Stimulated activated CD8-positive, alpha-beta memory T cell treated with anti-CD3 and anti-CD28 coated beads, Interleukin-7, amount 100 ng/mL, for 4 hours (primary cell): ENCODE results near the gene PFN3.
"Not testable (repeated sequence)": the region's sequence is repeated elsewhere in the genome, so short reads cannot be mapped to it uniquely, and the experiment has no call there.

Experiments used
- DNase-seq, 2 donors: peaks; one replicate each; pipeline ENCODE4 v3.0.0-alpha.2; 2020; ENCODE audit warnings: low read depth in 2 of 2

PFN3 gene

GRCh38 chr5:177372034-177372896 is 28.2 kb downstream of the PFN3 start:
- DNase-seq, result peak in 1 of 2 donors; percentile 28

- no peak for DNase-seq
These were observed 29.1 kb downstream of the PFN3 start for GRCh38 chr5:177371120-177372033.

DNA sequence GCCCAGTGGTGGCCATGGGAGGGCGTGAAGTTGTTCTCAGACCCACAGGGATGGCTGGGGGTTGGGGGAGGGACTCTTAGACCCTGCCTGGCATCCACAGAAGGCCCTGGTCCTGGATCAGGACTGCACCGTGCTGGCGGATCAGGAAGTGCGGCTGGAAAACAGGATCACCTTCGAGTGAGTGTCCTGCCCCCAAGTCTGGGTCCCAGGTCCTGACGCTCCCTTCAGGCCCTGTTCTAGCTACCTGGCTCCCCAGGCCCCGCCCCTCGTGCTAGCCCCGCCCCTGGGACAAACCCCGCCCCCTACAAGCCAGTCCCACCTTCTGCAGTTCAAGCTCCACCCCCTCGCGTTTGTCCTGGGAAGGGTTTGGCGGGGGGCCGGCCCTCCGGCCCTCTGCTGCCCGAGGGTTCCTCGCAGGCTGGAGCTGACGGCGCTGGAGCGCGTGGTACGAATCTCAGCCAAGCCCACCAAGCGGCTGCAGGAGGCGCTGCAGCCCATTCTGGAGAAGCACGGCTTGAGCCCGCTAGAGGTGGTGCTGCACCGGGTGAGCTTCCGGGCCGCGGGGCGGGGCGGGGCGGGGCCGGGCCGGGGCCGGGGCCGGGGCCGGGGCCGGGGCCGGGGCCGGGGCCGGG is 29.9 kb downstream of the PFN3 start:
- no peak for DNase-seq

DNA sequence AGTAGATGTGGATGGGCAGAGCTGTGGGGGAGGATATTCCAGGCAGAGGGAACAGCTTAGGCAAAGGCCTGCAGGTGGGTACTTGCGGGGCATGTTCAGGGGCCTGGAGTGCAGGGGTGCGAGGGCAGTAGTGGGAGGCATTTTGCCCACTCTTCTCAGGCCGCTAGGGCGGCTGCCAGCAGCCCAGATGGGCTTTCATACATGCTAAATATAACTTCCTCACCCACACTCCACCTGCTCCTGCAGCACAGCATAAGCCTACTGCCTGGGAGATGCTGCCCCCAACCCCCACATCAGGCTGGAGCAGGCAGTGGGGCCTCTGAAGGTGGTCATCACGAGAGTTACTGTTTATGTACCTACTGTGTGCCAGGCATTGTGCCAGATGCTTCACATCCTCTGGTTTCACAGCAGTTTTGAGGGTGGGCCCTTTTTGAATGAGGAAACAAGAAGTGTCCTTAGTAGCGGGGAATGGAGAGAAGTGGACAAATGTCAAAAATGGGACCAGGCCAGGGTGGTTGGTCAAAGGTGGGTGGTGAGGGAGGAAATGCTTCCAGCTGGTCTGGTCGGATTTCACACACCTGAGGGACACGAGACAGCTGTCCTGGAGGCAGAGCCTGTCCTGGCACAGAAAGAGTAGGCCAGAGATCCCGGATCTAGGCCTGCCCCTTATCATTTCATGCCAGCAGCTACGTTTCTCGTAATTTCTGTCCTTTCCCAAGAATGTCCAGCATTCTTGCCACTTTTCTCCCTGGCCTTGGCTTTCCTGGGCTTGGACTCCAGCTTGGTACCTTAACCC is 30.6 kb downstream of the PFN3 start:
- DNase-seq, result no peak

DNA sequence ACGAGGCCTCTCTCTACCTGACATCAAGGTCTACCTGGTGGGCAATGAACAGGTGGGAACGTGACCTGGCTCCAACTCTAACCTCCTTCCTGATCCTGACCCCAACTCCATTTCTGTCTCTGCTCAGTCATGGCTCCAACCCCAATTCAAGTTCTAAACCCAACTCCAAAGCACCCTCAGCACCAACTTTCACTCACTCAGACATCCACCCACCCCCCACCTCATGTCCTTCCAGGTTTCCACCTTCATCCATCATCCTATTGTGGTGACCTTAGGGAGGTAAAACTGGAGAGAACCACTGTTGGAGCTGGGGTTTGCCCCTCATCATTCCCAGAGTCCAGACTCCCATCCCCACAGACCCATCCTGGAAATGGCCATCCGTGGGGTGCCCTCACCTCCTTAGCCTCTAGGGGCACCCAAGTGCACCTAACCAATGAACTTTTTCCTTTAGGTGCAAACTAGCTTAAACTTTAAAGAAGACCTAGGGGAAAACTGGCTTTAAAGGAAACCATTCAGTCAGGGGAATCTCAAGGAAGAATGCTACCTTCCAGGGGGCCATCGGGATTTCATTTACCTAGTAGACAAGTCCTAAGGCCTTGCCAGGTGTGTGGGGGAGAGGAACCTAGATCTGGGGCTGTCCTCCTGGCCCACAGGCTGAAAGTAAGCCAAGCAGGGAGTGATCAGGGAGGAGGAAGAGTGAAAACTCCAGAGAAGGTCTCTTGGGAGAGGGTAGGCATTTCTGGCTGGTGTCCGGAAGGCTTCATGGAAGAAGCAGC is 31.4 kb downstream of the PFN3 start:
- no peak for DNase-seq

GRCh38 chr5:177367981-177368868 is 32.2 kb downstream of the PFN3 start:
- DNase-seq, result no peak

DNA sequence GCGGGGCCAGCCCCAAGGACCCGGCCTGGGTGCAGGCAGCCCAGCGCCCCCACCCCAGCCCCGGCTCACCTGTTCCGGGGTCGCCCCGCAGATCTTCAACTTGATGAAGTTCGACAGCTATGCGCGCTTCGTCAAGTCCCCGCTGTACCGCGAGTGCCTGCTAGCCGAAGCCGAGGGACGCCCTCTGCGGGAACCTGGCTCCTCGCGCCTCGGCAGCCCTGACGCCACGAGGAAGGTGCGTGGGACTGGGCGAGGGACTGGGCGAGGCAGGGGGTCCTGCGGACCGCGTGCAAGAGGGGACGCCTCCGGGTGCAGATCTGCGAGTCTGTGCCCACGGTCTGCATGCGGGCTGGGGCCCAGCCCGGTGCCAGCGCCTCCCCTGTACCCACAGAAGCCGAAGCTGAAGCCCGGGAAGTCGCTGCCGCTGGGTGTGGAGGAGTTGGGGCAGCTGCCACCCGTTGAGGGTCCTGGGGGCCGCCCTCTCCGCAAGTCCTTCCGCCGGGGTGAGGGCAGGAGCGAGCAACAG is 33.1 kb downstream of the PFN3 start:
- DNase-seq, result no peak

GRCh38 chr5:177366528-177367322 is 33.7 kb downstream of the PFN3 start:
- DNase-seq, result no peak

- no peak for DNase-seq
These were observed 34.5 kb downstream of the PFN3 start for GRCh38 chr5:177365845-177366527.

DNA sequence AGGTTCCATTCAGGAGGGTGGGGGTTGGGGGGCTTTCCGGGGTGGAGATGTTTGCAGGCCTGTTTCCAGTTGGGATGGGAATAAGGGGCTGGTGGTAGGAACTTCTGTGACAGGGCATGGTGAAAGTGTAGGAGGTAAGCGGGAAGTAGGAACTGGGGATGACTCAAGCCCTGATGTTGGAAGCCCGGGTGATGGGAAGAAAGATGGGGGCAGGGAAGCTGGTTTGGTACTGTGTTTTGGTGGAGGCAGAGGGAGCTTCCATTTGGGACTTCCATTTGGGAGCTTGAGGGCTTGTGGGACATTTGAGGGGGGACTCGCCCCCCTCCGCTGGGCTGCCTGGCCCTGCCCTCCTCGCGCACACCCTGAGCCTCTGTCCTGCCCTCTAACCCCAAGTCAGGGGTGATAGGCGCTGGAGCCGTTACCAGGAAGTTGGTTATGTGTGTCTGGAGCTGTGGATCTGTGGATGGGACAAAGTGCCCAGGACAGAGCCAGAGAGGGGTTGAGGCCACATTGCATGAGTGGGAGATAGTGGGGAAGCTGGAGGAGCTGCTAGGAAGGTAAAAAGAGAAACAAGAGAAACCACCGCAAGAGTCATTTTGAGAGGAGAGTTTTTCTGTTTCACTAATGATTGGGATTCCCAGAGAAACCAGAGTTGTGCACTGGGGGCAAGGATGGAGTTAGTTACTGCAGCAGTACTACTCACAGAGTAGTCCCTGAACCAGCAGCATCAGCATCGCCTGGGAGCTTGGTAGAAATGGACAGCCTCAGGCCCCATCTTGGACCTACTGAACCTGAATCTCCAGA is 36.1 kb downstream of the PFN3 start:
- DNase-seq, result no peak

GRCh38 chr5:177363565-177363964 is 36.9 kb downstream of the PFN3 start:
- DNase-seq, result no peak

DNA sequence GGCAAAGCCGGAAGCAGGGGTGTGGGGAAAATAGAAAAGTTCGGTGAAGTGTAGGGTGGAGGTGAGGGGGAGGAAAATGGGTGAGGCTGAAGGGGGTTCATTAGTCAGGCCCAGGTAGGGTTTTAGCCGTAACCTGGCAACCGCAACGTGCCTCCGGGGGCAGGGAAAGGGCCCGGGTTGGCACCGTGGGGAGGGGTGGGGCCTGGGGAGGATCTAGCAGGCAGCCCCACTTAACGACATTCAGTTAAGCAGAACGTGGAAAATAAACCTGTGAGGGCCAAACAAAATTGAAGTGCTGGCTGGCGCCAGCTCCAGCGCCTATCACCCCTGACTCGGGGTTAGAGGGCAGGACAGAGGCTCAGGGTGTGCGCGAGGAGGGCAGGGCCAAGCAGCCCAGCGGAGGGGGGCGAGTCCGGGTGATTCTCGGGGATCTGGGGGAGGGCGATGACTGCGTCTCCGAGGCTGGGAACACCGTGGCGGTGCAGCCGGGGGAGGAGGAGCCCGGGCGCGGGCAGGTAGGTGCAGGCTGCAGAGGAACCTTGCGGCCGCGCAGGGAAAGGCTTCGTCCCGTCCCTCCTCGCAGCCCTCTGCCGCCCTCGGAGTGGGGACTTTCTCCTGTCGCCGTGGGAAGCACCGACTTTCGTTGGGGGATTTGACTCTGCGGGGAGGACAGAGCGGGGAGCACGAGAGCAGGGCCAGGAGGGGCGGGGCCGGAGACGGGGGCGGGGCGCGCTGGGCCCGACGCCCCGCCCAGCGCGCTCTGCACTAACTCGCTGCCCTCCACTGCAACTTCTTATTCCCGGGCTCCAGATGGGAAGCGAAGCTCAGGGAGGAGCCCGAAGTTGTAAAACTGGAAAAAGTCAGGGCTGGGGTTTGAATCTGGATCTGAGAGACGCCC is 37.6 kb downstream of the PFN3 start:
- DNase-seq, result peak; percentile 50 to 67

- DNase-seq, result no peak
These were observed 38.2 kb downstream of the PFN3 start for GRCh38 chr5:177362292-177362609.

GRCh38 chr5:177361418-177362291 is 38.8 kb downstream of the PFN3 start:
- no peak for DNase-seq

DNA sequence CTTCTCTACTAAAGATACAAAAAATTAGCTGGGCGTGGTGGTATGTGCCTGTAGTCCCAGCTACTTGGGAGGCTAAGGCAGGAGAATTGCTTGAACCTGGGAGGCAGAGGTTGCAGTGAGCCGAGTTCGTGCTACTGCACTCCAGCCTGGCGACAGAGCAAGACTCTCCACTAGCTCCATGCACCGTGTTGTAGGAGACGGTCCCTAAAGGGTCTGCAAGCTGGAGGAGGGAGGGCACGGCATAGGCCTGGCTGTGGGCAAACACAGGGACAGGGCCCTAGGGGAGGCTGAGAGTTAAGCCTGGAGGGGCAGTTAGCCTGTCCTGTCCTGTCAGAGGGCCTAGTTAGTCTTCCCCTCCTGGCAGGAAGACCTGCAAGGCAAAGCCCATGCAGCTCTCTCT is 39.7 kb downstream of the PFN3 start:
- DNase-seq, result not testable (repeated sequence)
